ENCODE results near the gene KRTAP4-11.
"Not testable (repeated sequence)": the region's sequence is repeated elsewhere in the genome, so short reads cannot be mapped to it uniquely, and the experiment has no call there.

The KRTAP4-11 gene

DNA sequence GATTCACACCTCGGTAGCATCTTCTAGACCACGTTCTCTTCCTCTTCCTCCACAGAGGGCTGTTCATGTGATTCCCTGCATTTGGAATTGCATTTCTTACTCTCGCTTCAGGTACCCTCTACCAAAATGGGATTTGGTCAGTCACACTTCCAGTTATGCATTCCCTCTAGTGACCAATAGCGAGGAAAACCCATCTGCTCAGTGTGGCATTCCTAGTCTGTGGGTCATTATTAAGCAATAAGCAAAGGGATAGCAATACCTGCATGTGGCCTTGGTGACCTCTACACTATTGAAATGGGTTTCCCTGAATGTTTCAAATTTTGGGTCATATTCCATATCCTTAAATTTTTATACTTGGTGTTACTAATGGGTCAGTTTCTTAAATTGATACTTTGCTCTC, 31.9 kb upstream of the KRTAP4-11 start:
- TF ChIP-seq MYC (IDR thresholded peaks at IDR 0.05; ENCODE audit: low read depth, low read length) (no peak), POLR2A (IDR thresholded peaks at IDR 0.05; ENCODE audit: extremely low read depth, insufficient read length) (no peak)
- TF ChIP-seq, protein P1, sequence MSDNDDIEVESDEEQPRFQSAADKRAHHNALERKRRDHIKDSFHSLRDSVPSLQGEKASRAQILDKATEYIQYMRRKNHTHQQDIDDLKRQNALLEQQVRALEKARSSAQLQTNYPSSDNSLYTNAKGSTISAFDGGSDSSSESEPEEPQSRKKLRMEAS (IDR thresholded peaks at IDR 0.05; ENCODE audit: low read depth, low read length): no peak
- TF ChIP-seq, protein P2, sequence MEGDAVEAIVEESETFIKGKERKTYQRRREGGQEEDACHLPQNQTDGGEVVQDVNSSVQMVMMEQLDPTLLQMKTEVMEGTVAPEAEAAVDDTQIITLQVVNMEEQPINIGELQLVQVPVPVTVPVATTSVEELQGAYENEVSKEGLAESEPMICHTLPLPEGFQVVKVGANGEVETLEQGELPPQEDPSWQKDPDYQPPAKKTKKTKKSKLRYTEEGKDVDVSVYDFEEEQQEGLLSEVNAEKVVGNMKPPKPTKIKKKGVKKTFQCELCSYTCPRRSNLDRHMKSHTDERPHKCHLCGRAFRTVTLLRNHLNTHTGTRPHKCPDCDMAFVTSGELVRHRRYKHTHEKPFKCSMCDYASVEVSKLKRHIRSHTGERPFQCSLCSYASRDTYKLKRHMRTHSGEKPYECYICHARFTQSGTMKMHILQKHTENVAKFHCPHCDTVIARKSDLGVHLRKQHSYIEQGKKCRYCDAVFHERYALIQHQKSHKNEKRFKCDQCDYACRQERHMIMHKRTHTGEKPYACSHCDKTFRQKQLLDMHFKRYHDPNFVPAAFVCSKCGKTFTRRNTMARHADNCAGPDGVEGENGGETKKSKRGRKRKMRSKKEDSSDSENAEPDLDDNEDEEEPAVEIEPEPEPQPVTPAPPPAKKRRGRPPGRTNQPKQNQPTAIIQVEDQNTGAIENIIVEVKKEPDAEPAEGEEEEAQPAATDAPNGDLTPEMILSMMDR (IDR thresholded peaks at IDR 0.05; ENCODE audit: low read depth, low read length): no peak
- no peak for DNase-seq (ENCODE audit: low read depth)
- H3K4me3 ChIP-seq (ENCODE audit: low read depth, low read length): no peak overlapping the region

- no peak within 1 kb of the TSS for H3K4me3 ChIP-seq (ENCODE audit: low read depth, low read length)
- TF ChIP-seq, protein P2 (IDR thresholded peaks at IDR 0.05; ENCODE audit: low read depth, low read length): no peak
- TF ChIP-seq MYC (IDR thresholded peaks at IDR 0.05; ENCODE audit: low read depth, low read length) (no peak), POLR2A (IDR thresholded peaks at IDR 0.05; ENCODE audit: extremely low read depth, insufficient read length) (no peak)
- TF ChIP-seq, protein P1 (IDR thresholded peaks at IDR 0.05; ENCODE audit: low read depth, low read length): no peak
These were observed 31.4 kb upstream of the KRTAP4-11 start, which contains the start of gene KRTAP4-5 for GRCh38 chr17:41149652-41149985. KRTAP4-5 (minus strand) TSS chr17:41149825; CDS start chr17:41149767, 58 bp downstream.

GRCh38 chr17:41148971-41149651, 30.9 kb upstream of the KRTAP4-11 start:
- H3K4me3 ChIP-seq (ENCODE audit: low read depth, low read length); DNase-seq (ENCODE audit: low read depth): not testable (repeated sequence)

More at GRCh38 chr17:41149652-41149985, 31.4 kb upstream of the KRTAP4-11 start, which contains the start of gene KRTAP4-5:
- DNase-seq (ENCODE audit: low read depth): no peak

DNA sequence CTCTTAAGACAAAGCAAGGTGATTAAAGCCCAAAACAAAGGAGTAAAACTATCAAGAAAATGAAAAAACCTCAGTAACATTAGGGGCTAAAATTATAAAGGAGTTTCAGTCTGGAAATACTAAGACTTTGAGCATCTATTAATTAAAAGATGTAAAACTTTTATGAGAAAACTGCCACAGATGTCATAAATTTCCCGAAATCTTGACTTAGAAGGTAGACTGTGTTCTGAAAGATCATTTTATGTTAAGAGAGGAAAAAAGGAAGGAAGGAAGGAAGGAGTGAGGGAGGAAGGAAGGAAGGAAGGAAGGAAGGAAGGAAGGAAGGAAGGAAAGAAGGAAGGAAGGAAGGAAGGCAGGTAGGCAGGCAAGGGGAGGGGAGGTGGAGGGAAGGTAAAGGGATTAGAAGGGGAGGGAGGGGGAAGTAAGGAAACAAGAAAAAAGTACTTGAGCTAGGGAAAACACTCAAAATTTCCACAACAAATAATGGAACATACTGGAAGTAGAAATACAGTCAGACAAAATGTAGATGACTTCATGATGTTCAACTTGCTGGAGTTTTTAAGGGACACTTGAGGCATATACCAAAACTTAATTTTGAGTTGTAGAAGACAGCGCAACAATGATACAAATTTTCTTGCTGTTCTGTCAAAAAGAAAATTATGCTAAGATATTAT, 29.5 kb upstream of the KRTAP4-11 start:
- no peak for DNase-seq (ENCODE audit: low read depth)
- TF ChIP-seq, protein P1 (IDR thresholded peaks at IDR 0.05; ENCODE audit: low read depth, low read length): no peak
- TF ChIP-seq, protein P2 (IDR thresholded peaks at IDR 0.05; ENCODE audit: low read depth, low read length): no peak
- no peak overlapping the region for H3K4me3 ChIP-seq (ENCODE audit: low read depth, low read length)

GRCh38 chr17:41145261-41145660, 27.1 kb upstream of the KRTAP4-11 start:
- no peak for TF ChIP-seq POLR2A (IDR thresholded peaks at IDR 0.05; ENCODE audit: extremely low read depth, insufficient read length)
- TF ChIP-seq, protein P1 (IDR thresholded peaks at IDR 0.05; ENCODE audit: low read depth, low read length): no peak
- TF ChIP-seq, protein P2 (IDR thresholded peaks at IDR 0.05; ENCODE audit: low read depth, low read length): no peak
- TF ChIP-seq MYC (IDR thresholded peaks at IDR 0.05; ENCODE audit: low read depth, low read length): no peak
- no peak for DNase-seq (ENCODE audit: low read depth)

DNA sequence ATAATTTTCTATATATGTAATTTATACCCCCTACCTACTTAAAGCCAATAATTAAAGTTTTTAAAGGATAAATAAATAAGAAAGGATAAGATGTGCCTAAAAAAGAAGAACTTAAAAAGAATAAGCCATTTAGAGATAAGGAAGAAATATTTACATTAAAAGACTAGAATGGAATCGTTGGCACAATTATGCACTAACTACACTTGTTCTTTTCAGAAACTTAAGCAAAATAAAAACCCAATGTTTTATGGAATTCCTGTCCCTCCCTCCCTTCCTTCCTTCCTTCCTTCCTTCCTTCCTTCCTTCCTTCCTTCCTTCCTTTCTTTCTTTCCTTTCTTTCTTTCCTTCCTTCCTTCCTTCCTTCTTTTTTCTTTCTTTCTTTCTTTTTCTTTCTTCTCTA, 26.7 kb upstream of the KRTAP4-11 start:
- no peak for DNase-seq (ENCODE audit: low read depth)
- H3K4me3 ChIP-seq (ENCODE audit: low read depth, low read length): no peak overlapping the region
- TF ChIP-seq MYC (IDR thresholded peaks at IDR 0.05; ENCODE audit: low read depth, low read length) (no peak), POLR2A (IDR thresholded peaks at IDR 0.05; ENCODE audit: extremely low read depth, insufficient read length) (no peak)
- TF ChIP-seq, protein P2 (IDR thresholded peaks at IDR 0.05; ENCODE audit: low read depth, low read length): no peak
- TF ChIP-seq, protein P1 (IDR thresholded peaks at IDR 0.05; ENCODE audit: low read depth, low read length): no peak

More at GRCh38 chr17:41145261-41145660, 27.1 kb upstream of the KRTAP4-11 start:
- no peak overlapping the region for H3K4me3 ChIP-seq (ENCODE audit: low read depth, low read length)
